Activated gamma-delta T cell treated with anti-CD3 and anti-CD28 coated beads, Interleukin-2, amount 50 U/mL, for 16 hours (primary cell): ENCODE measurements around the gene ERP44.
A peak's percentile ranks its signal among the peaks of the same experiment; 100 is the strongest.
"Not testable (repeated sequence)": the region's sequence is repeated elsewhere in the genome, so short reads cannot be mapped to it uniquely, and the experiment has no call there.

Experiments
- DNase-seq: peaks from one replicate; pipeline ENCODE4 v3.0.0-alpha.2; 2020; ENCODE audit warnings: low read depth

Gene ERP44

GRCh38 chr9:100098887-100099721 is at the start of gene ERP44, which contains the start of gene INVS:
Gene ERP44 (minus strand): TSS chr9:100099000. CDS start chr9:100098840, 160 bp downstream.
Gene INVS (plus strand): TSS chr9:100099243. CDS start chr9:100104522, 5,279 bp downstream.
- DNase-seq = peak; percentile 95

GRCh38 chr9:100145976-100146375 is 47.2 kb upstream of the ERP44 start:
- DNase-seq = not testable (repeated sequence)

DNA sequence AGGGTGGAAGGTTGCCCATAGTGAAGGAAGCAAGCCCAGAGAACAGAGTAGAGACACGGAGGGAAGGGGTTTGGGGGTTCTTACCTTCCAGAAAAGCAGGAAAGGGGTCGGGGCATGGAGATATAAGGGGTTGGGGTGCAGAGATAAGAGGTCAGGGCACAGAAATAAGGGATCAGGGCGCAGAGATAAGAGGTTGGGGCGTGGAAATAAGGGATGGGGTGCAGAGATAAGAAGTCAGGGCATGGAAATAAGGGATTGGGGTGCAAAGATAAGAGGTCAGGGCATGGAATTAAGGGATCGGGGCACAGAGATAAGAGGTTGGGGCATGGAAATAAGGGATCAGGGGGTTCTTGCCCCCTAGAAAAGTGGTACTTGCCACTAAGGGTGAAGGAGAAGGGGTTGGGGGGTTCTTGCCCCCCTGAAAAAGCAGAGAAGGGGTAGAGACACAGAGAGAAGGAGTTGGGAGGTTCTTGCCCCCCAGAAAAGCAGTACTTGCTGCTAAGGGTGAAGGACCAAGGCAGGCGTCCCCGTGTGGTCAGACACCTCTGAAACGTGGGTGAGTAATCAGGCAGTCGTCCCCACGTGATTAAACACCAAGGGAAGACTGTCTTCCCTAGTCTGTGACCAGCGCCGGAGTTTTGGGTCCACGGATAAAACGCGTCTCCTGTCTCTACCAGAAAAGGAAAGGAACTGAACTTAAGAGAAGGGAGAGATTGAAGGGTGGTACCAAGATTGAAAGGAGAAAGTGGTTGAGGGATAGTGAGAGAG is 46.6 kb upstream of the ERP44 start:
- DNase-seq = not testable (repeated sequence)

DNA sequence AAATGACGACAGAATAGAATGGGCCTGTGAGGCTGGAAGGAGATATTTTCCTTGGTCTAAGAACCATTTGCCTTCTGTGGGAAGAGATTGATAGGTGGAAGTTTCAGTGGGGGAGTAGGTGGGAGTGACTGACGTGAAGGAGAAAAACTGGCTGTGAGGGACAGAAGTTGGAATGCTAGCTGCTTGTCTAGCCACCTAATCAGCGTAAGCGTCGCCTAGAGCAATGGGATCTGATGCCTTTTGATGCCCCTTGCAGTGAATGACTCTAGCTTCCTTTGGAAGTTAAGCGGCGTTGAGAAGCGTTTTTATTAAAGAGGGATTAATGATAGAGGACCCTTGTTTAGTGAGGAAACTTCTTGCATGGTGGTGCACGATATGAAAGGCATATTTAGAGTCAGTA is 43.1 kb upstream of the ERP44 start:
- not testable (repeated sequence) for DNase-seq

GRCh38 chr9:100140303-100140702 is 41.5 kb upstream of the ERP44 start:
- not testable (repeated sequence) for DNase-seq

DNA sequence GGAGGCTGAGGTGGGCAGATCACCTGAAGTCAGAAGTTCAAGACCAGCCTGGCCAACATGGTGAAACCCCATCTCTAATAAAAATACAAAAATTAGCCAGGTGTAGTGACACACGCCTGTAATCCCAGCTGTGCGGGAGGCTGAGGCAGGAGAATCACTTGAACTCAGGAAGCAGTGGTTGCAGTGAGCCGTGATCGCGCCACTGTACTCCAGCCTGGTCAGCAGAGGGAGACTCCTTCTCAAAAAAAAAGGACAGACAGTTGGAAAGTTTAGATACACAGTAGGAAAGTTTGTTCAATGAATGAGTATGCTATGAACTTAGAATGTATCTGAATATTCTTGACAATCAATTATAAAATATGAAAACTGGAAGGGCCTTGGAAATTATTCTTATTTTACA is 38.0 kb upstream of the ERP44 start:
- DNase-seq = not testable (repeated sequence)

DNA sequence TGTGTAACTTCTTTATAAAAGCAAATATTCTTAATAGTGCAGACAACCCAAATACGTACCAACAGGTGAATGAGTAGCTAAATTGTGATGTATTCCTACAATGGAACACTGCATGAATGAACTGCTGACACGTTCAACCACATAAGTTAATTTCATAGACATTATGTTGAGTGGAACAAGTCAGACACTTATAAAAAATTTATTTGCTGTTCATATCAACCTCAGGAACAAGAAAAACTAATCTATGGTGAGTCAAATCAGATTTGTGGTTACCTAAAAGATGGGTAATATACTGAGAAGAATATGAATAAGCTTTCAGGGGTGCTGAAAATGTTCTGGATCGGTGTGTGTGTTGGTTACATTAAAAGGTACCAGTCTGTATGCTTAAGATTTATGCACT is 35.9 kb upstream of the ERP44 start:
- DNase-seq = no peak

DNA sequence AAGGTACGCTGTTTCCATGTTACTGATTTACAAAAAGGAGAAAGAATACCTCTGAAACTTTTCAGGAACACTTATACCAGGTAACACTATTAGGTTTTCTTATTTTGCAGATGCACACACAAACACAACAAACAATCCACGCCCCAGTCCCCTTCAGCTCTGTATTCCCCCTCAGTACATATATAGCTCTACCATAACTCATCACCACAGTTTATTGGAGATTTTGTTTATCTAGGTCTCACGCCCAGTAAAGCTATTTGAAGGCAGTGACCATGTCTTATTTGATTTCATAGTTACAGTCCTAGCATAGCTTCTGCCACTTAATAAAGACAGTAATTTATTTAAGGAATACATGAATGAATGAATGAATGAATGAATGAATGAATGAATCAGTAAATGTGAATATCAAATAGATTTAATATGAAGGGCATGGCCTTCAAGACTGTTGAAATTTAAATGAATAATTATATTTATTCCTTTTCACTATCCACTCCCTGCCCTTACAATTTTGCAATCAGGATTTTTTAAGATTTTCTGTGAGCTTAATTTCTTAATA is 33.2 kb upstream of the ERP44 start:
- DNase-seq = no peak

DNA sequence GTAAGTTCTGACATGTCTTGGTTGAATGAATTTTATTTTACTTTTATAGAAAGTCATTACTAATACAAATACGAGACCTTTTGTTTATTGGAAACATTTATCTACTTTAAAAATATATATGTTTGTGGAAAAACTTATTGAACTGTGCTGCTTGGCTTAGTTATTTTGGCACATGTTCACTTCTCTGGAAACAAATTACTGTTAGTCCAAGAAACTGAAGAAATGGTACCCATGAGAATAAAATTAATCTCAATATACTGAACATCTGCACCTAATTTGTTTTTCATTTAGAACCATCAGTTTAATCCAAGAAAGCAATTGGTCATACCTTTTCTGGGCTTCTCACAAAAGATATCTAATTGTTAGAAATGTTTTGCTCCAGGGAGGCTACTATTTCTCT is 32.4 kb upstream of the ERP44 start:
- no peak for DNase-seq

GRCh38 chr9:100129772-100130171 is 31.0 kb upstream of the ERP44 start:
- DNase-seq = no peak

DNA sequence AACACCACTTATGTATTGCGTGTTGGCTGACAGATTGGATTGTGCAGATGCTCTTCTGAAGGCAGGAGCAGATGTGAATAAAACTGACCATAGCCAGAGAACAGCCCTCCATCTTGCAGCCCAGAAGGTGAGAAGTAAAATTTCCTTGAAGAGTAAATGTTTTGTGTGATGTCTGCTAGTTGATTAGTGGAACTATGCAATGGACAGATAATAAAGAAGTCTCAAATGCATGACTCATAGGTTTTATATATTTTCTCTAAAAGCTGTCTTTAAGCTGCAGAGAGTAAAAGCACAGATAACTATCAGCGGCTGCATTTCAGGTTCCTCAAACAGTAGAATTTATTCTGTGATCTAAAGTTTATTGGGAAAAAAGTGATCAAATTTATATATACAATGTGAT is 27.6 kb upstream of the ERP44 start:
- DNase-seq = no peak

DNA sequence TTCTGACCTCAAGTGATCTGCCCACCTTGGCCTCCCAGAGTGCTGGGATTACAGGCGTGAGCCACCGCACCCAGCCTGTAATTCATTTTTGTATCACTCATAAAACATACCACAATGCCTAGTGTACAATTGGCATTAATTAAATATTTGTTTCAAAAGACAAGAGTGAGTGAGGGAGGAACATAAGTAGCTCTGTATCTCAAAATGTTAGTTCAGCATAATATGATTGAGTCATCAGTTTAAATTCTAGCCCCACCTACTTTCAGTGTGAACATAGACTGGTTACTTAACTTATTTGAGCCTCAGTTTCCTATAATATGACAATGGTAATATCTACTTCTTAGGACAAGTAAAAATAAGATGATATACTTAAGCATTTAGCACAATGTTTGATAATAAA is 27.1 kb upstream of the ERP44 start:
- no peak for DNase-seq

GRCh38 chr9:100125236-100125635 is 26.4 kb upstream of the ERP44 start:
- no peak for DNase-seq

DNA sequence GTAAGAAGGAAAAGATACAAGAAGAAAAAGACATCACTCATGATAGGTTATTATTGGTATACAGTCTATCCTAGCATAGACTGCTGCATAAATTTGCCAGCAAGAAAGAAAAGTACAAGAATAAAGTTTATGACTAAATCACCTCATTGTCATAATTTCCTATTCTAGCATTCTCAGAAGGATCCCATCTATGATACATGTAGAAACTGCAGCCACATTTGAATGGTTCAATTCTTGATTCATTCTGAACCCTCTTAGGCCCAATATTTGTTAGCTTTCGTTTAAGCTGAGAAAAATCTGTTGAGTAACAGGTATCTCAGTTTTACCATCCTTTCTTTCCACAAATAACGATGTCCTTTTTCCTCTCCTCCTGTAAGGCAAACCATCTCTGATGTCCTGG is 21.5 kb upstream of the ERP44 start:
- no peak for DNase-seq

DNA sequence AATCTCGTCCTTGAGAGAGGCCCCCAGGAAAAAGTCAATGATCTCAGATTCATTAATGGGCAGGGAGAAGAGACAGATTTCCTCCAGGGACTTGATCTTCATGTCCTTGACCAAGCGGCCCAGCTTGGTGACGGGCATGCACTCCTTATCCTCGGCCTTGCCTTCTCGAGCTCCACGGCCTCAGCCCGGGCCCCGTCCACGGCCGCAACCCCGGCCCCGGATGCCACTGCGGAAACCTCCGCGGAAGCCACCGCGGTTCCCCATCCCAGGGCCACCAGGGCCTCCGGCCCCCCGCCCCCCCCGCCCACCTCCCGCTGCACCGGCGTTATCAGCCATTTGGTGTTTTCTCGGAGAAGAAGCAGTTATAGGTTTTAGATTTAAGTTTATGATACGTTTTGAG is 18.5 kb upstream of the ERP44 start:
- DNase-seq = no peak

DNA sequence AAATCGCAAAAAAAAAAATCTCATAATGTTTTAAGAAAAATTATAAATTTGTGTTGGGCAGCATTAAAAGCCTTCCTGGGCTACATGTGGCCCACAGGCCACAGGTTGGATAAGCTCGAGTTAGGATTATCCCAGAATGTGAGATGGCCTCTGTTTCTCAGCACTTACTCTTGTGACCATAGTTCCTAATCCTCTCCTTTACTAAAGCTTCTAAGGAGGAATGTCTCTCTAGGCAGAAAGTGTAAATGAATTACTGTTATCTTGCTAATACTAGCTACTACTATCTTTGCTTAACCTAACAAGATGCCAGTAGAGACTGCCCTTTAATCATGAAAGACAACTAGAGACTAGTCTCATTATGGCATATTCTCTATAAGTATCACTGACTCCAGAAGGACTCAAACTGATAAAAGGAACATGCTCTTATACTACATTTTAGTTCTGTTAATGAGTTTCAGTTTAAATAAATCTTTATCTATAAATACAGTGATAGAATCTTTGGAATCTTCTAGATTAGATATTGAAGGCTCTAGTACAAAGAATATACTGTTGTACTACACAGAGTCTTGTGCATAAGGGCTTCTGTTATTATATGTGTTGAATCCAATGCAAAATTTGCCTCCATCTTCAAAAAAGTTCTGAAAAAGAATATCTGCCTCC is 14.0 kb upstream of the ERP44 start:
- DNase-seq = no peak

DNA sequence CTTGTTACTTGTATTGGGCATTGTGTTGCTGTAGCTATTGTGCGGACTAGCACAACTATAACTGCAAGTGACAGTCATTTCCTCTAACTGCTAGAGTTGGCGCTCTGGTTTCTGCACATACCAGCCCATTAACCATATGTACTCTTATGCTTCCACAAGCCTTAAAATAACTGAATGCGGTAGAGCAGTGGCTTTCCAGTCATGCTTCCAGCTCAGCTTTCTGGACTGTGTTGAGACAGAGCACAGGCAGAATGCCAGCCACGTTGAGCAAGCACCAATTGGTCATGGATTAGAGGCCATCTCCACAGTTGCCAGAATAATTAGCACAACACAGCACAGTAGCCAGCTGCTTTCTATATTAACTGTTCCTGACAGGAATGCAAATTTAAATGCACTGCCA is 12.4 kb upstream of the ERP44 start:
- DNase-seq = no peak

GRCh38 chr9:100108559-100108958 is 9.8 kb upstream of the ERP44 start:
- DNase-seq = no peak

- DNase-seq = no peak
Observed at GRCh38 chr9:100106616-100107015, 7.8 kb upstream of the ERP44 start.

- DNase-seq = no peak
Observed at GRCh38 chr9:100105861-100106260, 7.1 kb upstream of the ERP44 start.

GRCh38 chr9:100104314-100104713 is 5.5 kb upstream of the ERP44 start:
- no peak for DNase-seq

DNA sequence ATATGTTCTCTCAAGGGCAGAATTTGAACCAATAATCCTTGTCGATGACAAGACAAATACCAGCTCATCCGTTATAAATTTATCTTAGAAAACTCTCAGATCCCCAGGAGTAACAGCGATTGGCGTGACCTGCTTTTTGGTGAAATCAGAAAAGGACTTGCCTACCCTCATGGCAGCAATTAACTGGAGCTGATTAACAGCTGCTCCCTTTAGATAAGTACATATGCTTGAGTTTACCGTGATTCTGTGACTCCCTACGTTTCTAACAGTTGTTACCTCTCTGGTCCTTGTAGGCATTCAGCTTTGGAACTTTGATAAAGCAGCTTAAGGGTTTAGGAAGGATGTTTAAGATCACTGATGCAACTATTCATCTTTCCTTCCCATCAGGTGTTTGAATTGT is 2.8 kb upstream of the ERP44 start:
- DNase-seq = no peak
